HG03064 (cell line): ENCODE results near the gene RTL1.

ENCODE experiments used
- ATAC-seq: cut with Tn5 transposase; IDR thresholded peaks from one replicate; pipeline ENCODE4 v1.9.1; 2021; ENCODE audit warnings: low read depth; ENCODE audit not compliant: unreplicated experiment

RTL1 gene

DNA sequence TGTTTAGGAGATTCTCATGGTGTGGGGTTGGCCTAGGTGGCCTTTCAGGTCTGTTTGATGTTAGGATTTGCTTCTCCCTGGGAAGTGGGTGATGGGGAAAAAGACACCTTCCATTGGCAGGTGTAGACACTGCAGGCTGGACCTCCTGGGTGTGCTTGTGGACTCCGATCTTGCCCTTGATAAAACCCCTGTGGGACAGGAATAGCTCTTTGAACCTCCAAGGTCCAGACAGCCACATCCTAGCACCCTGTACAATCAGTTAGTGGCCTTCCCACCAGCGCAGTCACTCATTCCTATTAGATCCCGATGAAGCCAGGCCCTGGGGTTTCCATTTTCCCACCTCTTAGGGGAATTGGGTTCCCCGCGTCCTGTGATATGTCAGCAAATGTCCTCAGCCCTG is 49.1 kb downstream of the RTL1 start:
- ATAC-seq: no peak

DNA sequence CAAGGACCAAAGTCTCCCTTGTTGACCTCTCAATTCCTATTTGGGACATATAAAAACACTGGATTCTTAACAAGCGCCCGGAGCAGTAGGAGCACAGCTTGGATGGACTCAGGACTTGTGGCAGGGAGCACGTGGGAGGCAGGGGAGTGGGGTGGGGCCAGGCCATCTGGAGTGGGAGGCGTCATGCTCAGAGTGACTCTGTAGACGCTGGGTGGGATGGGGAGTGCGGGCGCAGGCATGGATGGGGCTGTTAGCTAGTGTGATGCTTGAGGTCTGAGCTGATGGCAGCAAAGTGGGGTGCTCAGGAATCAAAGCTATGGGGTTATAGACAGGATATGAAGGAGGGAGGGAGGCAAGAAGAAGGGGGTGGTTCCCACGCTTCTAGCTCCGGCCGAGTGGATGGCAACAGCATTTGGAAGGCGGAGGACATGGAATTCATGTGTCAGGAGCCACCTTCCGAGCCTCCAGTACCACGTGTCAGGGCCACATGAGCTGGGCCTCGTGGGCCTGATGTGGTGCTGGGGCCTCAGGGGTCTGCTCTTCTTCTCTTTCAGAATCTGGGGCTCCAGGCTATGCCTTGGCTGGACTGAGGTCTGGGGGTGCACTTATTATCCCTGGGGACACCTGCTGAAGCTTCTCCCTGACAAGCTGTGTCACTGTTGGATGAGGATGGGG is 51.4 kb downstream of the RTL1 start:
- no peak for ATAC-seq

DNA sequence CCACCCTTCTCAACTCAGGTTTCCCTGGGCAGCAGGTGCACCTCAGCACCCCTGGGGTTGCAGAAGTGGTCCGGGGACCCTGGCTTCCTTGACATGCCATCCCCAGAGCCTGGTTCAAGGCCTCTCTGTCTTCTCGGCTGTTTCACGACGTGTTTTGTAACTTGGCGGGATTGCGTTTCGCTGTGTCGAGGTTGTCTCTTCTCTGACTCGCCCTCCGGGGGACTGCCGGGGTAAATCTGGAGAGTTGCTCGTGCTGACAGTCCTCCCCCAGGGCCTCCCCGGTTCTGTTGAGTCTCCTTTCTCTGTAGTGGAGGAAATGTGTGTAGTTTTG is 52.0 kb downstream of the RTL1 start:
- ATAC-seq: no peak

DNA sequence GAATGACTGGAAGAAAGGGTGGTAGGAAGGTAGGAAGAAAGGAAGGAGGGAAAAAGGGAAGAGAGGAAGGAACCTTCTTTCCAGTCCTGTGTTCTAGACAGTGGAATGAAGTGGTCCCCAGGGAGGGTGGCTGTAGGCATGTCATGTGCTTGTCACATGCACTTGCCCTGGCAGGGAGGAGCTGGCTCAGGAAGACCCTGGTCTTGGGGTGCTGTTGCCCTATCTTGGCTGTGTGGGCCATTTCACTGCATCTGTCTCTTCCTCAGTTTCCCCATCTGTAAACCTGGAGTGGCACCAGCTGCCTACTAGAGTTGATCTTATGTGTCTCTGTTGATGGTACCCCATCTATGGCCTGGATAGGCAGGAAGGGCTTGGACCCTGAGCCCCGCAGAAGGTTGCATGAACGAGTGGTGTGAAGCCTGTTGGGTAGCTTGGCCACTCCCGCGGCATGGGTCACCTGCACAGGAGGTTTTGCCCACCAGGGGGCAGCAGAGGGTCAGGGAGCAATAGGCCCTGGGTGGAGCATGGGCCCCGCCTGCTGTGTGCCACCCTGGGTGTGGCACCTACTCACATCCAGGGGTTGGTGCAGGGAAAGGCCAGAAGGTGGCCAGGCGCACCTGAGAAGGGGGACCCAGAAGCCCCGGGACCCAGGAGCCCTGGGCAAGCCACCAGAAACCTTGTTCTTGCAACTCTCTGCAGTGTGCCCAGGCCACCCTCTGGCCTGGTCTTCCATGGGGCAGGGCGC is 52.5 kb downstream of the RTL1 start:
- ATAC-seq: no peak

DNA sequence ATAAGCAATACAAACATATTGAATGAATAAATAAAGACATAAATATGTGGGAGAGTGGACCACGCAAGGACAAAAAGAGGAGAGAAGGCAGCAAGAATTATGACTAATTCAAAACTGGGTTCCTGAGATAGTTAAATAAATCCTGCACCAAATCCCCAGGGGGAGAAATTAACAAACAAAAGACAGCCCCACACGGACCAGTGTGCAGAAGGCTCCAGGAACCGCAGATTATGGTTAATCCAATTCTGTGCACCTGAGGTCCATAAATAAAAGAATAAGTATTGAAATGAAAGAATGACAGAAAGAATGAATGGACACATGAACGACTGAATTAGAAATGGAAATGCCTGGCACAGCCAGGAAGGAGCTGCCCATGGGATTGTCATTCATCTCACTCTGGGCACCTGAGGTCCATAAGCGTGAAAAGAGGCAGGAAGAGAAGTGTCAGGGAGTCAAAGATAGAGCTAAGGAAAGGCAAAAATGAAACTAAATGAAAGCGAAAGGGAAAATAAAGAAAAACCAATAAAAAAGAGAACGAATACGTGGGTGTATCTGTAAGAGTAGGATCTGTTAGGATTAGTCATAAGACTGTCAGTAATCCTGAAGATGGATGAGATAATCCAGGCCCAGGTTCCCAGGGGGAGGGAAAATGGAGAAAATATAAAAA is 54.3 kb downstream of the RTL1 start:
- no peak for ATAC-seq

DNA sequence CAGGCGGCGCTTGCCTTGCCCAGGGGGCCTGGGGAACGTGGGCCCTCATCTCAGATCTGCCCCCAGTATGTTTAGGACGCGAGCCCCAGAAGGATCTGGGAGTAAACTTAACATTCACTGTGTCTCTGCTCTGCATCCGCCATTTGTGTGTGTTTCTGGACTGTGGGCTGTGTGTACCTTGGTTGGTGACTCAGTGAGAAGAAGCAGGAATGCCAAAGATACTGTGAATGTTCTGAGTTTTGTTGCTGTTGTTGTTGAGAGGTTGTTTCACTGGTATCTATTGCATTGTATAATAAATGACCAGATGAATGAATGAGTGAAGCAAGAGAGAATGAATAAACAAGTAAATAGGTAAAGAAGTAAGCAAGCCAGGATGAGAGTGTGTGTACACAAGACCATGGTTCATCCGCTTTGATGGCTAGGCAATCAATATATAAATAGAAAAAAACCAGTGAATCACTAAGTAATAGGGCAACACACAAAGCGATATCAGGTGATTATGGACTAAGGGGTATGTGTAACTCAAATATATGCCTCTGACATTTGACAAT is 57.1 kb downstream of the RTL1 start:
- no peak for ATAC-seq

DNA sequence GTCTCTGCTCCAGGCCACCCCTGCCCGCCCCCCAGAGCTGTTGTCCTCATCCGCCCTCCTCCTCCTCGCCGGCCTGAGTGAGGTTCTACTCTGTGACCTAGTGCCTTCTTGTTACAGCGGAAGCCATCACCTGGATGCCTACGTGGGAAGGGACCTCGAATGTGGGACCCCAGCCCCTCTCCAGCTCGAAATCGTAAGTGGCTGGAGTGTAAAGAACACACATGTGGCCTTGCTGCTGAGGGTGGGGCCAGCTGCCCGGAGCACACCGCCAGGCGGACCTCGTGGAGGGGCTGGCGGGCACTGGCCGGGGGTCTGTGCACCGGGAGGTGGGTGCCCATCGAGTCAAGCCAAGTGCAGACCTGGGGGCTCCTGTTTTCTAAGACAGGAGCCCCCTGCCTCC is 58.2 kb downstream of the RTL1 start:
- no peak for ATAC-seq

DNA sequence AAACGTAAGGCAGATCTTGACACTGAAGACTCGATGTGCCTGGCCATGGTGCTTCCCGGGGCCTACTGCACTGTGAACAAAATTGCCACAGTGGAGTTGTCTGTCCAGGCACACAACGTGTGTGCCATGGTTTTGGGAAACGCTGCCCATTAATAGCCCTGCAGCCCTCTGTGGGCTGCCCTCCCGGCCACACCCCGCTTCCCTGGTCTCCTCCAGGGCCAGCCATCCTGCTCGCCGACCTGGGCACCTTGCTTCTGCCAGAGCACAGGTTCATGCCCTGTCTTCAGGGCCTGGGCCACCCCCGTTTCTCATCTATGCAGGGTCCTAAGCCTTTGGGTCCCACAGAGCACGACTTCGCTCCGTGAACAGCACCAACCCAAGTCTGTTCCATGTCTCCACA is 58.7 kb downstream of the RTL1 start:
- ATAC-seq: no peak

DNA sequence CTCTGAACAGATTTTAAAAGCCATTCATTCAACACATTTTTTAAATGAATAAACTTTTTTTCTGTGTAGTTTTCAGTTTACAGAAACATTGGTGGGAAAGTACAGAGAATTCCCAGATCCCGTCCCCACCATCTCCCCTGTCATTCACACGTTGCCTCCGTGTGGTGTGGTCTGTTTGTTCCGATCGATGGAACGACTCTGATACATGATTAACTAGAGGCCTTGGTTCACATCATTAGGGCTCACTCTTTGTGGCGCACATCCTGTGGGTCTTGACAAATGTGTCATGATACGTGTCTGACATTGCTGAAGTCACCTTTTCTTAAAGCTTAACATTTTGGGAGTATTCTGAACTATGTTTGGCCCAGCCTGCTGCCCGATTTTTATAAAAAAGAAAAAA is 59.1 kb downstream of the RTL1 start:
- no peak for ATAC-seq

DNA sequence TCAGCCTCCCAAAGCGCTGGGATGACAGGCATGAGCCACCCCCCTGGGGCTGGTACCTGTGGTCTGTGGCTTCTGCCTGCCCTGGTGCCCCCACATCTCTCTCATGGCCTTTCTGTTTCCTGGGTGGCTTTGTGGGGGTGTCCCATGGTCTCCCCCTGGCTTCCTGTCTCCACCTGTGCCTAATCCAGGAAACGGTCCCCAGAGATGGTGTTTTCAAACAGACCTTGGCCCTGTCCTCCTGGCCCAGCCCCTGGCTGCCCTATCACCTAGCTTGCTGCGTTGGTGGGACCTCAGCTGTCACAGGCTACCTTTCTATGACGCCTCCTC is 59.5 kb downstream of the RTL1 start:
- no peak for ATAC-seq

DNA sequence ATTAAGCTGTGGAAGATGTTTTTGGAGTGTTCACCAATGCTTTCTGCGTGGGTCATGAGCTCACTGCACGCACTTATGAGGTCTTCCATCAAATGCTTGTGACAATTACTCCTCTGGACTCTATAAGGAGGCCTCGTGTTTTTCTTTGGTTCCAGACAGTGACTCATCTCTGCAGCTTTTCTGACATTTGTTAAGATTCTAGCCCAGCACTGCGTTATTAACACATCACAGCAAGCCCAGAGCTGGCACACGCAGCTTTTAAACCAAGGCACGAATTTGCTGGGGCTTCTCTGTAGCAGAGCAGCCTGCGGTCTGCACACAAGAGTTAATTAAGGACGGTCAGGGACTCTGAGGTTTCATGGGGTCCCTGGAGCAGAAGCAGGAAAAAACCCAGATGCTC is 60.7 kb downstream of the RTL1 start:
- no peak for ATAC-seq

DNA sequence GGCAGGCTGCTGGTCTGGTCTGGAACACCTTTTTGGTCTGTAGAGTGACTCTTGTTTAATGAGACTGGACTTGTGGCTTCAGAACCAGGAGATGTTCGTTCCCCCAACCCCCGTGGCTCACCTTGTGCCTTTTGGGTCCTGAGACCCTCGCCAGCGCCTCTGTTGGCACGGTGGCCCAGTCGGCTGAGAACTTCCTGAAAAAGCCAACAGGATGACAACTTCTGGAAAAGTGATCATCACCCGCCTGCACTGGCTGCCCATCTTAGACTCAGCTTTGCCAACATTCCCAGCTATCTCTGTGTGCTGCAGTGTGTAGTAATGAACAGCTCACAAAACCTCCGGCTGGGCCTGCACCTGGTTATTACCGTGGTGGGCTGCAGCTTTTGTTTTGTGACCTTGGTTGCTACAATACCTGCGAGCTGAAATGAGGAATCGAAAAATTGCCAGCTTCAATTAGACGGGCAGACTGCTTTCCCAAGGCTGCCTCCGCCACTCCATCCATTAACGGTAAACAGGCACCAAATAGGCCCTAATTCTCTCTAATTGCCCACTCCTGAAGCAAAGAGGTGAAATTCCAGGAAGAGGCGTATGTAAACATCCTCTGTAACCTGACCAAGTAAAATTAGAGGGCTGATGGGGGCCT is 61.6 kb downstream of the RTL1 start:
- ATAC-seq: no peak

DNA sequence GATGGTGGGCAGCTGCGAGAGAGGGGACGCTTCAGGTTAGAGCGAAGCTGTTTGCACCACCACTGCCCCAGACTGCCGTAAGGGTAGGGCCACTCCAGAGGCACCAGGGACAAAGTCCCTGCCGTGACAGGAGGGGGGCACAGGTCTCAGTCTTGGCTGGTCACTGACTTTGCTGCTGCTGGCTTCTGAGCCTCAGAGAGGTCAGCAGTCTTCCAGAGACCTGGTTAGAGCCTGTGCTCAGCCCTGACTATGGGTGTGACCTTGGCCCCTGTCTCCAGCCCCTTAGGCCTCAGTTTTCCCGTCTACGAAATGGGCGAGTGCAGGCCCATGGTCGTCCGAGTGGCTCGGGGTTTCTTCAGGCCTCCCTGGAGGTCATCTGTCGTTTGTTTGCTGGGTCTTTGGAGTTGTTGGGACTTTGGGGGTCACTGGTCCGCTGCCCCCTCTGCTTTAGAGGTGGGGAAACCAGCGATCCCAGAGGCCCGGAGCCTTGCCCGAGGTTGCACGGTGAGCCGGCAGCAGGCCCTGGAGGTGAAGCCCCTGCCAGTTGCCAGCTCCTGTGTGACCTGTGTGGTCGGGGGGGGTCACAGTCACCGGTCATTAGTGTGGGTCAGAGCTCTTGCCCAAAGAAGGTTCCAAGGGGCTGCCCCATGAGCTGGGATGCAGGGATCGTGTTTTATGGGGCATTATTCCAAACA is 62.3 kb downstream of the RTL1 start:
- ATAC-seq: no peak

DNA sequence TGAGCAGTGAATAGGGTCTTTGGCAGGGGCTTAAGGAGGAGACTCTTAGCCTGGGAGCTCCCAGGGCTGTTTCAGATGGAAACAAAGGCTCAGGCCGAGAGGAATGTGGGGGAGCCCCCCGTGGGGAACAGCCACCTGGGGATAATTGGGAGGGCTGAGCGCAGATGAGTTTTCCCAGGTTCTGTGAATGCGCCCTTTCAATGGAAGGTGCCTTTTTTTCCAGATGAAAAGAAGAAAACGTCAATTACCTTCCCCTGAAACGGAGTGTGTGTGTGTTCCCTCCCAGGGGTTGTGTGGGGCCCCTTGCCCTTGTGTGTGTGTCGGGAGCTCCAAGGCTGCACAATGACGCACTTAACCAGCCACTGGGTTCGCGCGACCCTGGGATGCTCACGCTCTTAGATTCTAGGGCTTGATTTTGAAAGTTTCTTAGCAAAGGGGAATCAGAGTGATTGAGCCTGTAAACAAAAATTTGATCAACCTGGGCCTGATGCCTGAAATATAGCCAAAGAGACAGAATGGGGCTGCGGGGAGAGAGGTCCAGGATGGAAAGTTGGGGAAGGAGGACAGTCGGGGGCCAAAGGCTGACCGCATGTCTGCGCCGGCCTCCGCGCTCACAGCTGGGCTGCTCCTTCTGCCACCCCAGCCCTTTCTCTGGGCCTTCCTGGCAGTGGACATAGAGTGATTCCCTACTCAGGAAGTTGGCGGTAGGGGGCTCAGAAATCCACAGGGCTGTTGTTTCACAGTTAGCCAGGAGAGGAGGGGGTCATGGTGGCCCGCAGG is 63.0 kb downstream of the RTL1 start:
- ATAC-seq: no peak

DNA sequence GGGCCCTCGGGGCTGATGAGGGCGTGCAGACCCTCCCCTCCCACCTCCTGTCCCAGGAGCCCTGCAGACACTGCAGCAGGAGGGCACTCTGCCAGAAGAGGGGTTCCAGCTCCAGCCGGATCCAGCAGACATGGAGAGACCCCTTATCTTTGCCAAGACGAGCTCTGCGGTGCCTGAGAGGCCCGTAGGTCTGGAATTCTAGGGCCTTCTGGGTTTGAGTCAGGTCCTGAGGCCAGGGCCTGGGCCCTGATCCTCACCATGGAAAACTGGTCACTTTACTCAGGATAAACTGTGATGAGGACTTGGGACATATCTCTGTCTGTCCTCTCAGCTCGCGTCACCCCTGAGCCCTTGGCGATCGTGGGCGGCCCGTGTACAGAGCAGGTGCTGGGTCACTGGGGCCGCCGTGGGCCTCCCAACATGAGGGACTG is 63.8 kb downstream of the RTL1 start:
- ATAC-seq: no peak

DNA sequence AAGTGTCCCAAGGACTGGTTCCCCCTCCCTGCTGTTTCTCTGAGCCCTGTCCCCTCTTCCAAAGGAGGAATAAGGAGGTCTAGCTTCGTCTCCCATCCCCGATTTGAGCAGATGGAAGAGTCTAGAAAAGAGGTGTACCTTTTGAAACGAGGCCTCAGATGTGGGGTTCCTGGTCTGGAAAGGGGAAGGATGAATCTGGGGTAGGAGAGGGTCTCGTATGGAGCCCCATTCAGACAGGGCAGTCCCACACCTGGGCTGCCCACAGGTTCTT is 64.3 kb downstream of the RTL1 start:
- ATAC-seq: no peak

DNA sequence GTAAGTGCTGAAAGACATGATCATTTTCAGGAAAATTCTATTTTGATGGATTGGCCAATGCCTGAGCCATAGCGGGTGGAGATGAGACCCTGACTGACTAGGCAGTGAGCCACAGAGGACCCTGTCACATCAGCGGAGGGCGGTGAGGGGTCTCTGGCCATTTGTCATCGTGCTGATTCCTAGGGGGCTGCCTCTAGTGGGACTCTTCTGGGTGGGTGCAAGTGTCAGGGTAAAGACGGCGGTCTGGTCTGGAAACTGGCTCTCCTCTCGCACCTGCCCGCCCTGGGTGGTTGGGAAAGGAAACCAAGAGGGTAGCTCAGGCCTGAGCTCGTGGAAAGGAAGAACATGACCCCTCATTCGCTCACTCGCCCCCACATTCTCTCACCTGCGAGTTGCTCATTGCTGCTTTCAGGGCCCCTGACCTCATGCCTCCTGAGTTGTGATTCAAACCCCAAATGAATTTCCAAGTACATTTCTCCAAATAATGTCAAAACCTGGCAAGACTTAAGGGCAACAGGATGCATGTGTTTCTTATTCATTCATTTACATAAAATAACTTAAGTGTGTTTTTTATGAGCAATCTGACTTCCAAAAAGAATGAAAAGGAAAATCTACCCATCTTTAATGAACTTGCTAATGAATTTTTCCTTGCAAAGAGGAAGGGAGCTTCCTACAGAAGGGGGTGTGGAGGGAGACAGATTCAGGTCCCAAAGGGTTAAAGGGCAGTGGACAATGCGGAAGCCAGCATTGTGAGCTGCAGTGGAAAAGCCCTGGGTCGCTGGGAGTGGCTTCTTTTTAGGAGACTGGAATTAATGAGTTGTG is 64.8 kb downstream of the RTL1 start:
- ATAC-seq: no peak

DNA sequence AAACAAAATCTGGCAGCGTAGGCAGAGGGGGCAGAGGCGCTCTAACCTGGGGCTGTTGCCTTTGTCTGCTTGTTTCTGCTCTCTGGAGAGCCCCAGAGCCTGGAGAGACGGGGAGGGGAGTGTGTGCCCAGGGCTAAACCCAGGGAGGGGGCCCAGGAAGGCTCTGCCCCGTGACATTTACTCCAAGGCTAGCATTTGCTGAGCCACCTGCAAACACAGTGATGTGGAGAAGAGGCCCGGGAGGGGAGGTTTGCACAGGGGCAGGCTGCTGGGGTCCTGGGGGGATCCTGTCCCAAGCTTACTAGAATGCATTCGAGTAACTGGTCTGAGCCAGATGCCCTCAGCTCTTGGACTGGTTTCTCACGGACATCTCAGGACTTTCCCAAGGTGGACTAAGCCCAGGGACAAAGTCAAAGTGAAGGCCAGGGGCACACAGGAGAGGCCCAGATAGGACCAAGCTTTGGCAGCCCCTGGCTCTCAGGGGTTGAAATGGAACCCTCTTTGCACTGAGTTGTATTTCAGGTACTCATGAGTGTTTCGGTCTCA is 65.6 kb downstream of the RTL1 start:
- no peak for ATAC-seq
